Astrocyte (in vitro differentiated cells and primary cell): ENCODE data around the gene ACAD8.
"Not testable (repeated sequence)": the region's sequence is repeated elsewhere in the genome, so short reads cannot be mapped to it uniquely, and the experiment has no call there.

Experiments
- EZH2 ChIP-seq: IDR thresholded peaks from 2 replicates; pipeline ENCODE4 v1.6.1; 2012; ENCODE audit warnings: mild to moderate bottlenecking, low read length, inconsistent platforms; ENCODE audit not compliant: insufficient read depth
- TF ChIP-seq, protein P1 (sequence below): IDR thresholded peaks from 2 replicates; pipeline ENCODE4 v1.5.1; 2011; ENCODE audit warnings: low read depth, mild to moderate bottlenecking, inconsistent platforms, low read length, moderate library complexity; ENCODE audit not compliant: insufficient read depth

GRCh38 chr11:134284349-134284748 lies 31.0 kb downstream of the ACAD8 start:
- TF ChIP-seq, protein P1, sequence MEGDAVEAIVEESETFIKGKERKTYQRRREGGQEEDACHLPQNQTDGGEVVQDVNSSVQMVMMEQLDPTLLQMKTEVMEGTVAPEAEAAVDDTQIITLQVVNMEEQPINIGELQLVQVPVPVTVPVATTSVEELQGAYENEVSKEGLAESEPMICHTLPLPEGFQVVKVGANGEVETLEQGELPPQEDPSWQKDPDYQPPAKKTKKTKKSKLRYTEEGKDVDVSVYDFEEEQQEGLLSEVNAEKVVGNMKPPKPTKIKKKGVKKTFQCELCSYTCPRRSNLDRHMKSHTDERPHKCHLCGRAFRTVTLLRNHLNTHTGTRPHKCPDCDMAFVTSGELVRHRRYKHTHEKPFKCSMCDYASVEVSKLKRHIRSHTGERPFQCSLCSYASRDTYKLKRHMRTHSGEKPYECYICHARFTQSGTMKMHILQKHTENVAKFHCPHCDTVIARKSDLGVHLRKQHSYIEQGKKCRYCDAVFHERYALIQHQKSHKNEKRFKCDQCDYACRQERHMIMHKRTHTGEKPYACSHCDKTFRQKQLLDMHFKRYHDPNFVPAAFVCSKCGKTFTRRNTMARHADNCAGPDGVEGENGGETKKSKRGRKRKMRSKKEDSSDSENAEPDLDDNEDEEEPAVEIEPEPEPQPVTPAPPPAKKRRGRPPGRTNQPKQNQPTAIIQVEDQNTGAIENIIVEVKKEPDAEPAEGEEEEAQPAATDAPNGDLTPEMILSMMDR = not testable (repeated sequence)
- not testable (repeated sequence) for TF ChIP-seq EZH2
